Naive thymus-derived CD4-positive, alpha-beta T cell (primary cell): ENCODE measurements around the gene IGFL3. TPM values are rescaled to one million over a fixed set of nuclear protein-coding genes. Genes with fewer than 3 reads are reported as not detected.

Experiments
- ATAC-seq: fragments of 150-1000 bp; cut with Tn5 transposase; 2 replicates; pipeline ENCODE4 v1.10.0; 2021; ENCODE audit warnings: mild to moderate bottlenecking, moderate library complexity
- CTCF ChIA-PET: fragments of 350-600 bp; sonication (Branson Sonifier 250); formaldehyde crosslinking; loops from one replicate; lab custom pipeline; 2021; ENCODE audit warnings: antibody characterized with exemption; lab: Charles Lee
- POLR2A ChIA-PET: fragments of 350-600 bp; sonication (Branson Sonifier 250); formaldehyde crosslinking; loops from one replicate; lab custom pipeline; 2021; ENCODE audit warnings: antibody characterized with exemption, inconsistent platforms; lab: Charles Lee
- DNase-seq, 9 donors: peaks; one replicate each; pipeline versions ENCODE4 v3.0.0 to v3.0.0-alpha.2; 2020 to 2022; ENCODE audit warnings: mixed read lengths in 1 of 9
- H3K27ac ChIP-seq: one replicate; pipeline ENCODE4 v1.7.0; 2013; ENCODE audit warnings: mild to moderate bottlenecking, low read depth, low read length, moderate library complexity
- H3K27me3 ChIP-seq, 2 donors: one replicate each; pipeline ENCODE4 v1.7.0; 2013; ENCODE audit warnings: low read length in 2 of 2, mild to moderate bottlenecking in 2 of 2, moderate library complexity in 2 of 2; ENCODE audit not compliant: control insufficient read depth in 2 of 2, insufficient read depth in 2 of 2
- H3K36me3 ChIP-seq, 3 experiments: 1 replicate in 2 of 3; 2 replicates in 1 of 3; pipeline ENCODE4 v1.7.0; 2013; ENCODE audit warnings: low read length in 3 of 3, mild to moderate bottlenecking in 3 of 3, moderate library complexity in 1 of 3; ENCODE audit not compliant: insufficient read depth in 3 of 3, control insufficient read depth in 2 of 3
- H3K4me1 ChIP-seq, 2 donors: one replicate each; pipeline ENCODE4 v1.7.0; 2013; ENCODE audit warnings: low read length in 2 of 2, mild to moderate bottlenecking in 2 of 2, moderate library complexity in 1 of 2; ENCODE audit not compliant: control insufficient read depth in 2 of 2, insufficient read depth in 2 of 2
- H3K4me3 ChIP-seq: 2 replicates; pipeline ENCODE4 v1.7.0; 2013; ENCODE audit warnings: mild to moderate bottlenecking, low read length
- H3K9me3 ChIP-seq, 3 experiments: 1 replicate in 2 of 3; 2 replicates in 1 of 3; pipeline ENCODE4 v1.7.0; 2013; ENCODE audit warnings: low read length in 3 of 3; ENCODE audit not compliant: control insufficient read depth in 2 of 3
- H3K27ac Mint-ChIP-seq, 9 donors: one replicate each; pipeline ENCODE4 v1.8.0; 2020 to 2022; ENCODE audit warnings: mixed read lengths in 9 of 9, mild to moderate bottlenecking in 8 of 9, moderate library complexity in 5 of 9, inconsistent platforms in 2 of 9
- H3K27me3 Mint-ChIP-seq, 5 donors: one replicate each; pipeline ENCODE4 v1.8.0; 2021 to 2022; ENCODE audit warnings: mixed read lengths in 5 of 5, mild to moderate bottlenecking in 1 of 5
- H3K36me3 Mint-ChIP-seq, 5 donors: one replicate each; pipeline ENCODE4 v1.8.0; 2020 to 2022; ENCODE audit warnings: mixed read lengths in 5 of 5, mild to moderate bottlenecking in 3 of 5, inconsistent platforms in 1 of 5
- H3K4me1 Mint-ChIP-seq, 7 donors: one replicate each; pipeline ENCODE4 v1.8.0; 2020 to 2022; ENCODE audit warnings: mixed read lengths in 7 of 7, mild to moderate bottlenecking in 3 of 7, inconsistent platforms in 1 of 7
- H3K4me3 Mint-ChIP-seq, 10 donors: one replicate each; pipeline ENCODE4 v1.8.0; 2020 to 2022; ENCODE audit warnings: mild to moderate bottlenecking in 10 of 10, mixed read lengths in 10 of 10, moderate library complexity in 6 of 10, inconsistent platforms in 2 of 10
- H3K9me3 Mint-ChIP-seq, 11 donors: one replicate each; pipeline ENCODE4 v1.8.0; 2020 to 2022; ENCODE audit warnings: mixed read lengths in 11 of 11, mild to moderate bottlenecking in 4 of 11, inconsistent platforms in 1 of 11, moderate library complexity in 1 of 11
- intact Hi-C, 2 donors: fragments of 100-400 bp; cut with micrococcal nuclease; formaldehyde crosslinking; loops; one replicate each; pipeline ENCODE4 v1.15.1; 2023
- polyA plus RNA-seq, 2 donors: library from polyadenylated mRNA; unstranded; fragments of 300-500 nt; fragmentation: Illumina TruSeq; gene quantifications; one replicate each; pipeline ENCODE4 v1.2.3, GENCODE V29; 2021
- total RNA-seq, 6 experiments: library from RNA in 5 of 6; stranded (reverse) in 5 of 6; gene quantifications; 1 replicate in 5 of 6; 2 replicates in 1 of 6; pipeline ENCODE4 v1.2.3 and lab custom pipeline; 2021 to 2026

The IGFL3 gene
- total and polyA plus RNA-seq, 7 experiments from 2014 or later, result not detected

DNA sequence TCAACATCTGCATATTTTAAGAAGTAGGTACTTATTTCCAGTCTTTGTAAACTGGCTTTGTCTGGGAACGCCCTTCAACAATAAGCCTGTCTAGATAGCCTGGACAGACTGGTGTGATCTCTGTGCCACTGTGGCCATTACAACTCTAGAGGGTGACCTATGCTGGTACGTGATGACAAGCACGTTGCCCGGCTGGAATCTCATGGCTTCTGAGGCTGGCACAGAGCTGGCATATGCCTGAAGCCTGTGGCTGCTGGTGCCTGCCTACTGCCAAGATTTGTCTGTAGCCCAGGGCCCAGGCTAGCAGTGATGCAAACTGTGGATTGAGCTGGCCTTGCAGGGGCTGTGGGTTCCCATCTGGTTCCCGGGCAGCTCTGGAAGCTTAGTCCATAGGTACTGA lies 34.0 kb downstream of the IGFL3 start:
- H3K36me3 Mint-ChIP-seq, result peaks cover 0 to 15% (median 5%) of the 10 kb centered on the region in 5 donors
- Histone ChIP-seq H3K36me3 (no peaks in the 10 kb centered on the region), H3K9me3 (peaks cover 0 to 31% (median 3%) of the 10 kb centered on the region in 3 experiments), H3K4me1 (no peaks in the 10 kb centered on the region), H3K4me3 (no peak overlapping the region), H3K27me3 (peaks cover 0 to 4% of the 10 kb centered on the region in 2 donors), H3K27ac (no peak overlapping the region)
- DNase-seq, result no peak
- H3K4me3 Mint-ChIP-seq, result no peak overlapping the region
- peaks cover 13 to 58% (median 33%) of the 10 kb centered on the region in 11 donors for H3K9me3 Mint-ChIP-seq
- ChIA-PET CTCF (no interaction called here), POLR2A (no interaction called here)
- intact Hi-C loops, result no loop called here
- peaks cover 34 to 47% (median 38%) of the 10 kb centered on the region in 5 donors for H3K27me3 Mint-ChIP-seq
- no peak overlapping the region for H3K27ac Mint-ChIP-seq
- ATAC-seq, result no peak
- H3K4me1 Mint-ChIP-seq, result no peaks in the 10 kb centered on the region

GRCh38 chr19:46089432-46089831 lies 35.1 kb downstream of the IGFL3 start:
- H3K36me3 Mint-ChIP-seq, result peaks cover 0 to 25% (median 5%) of the 10 kb centered on the region in 5 donors
- ATAC-seq, result no peak
- Histone ChIP-seq H3K9me3 (peaks cover 0 to 40% (median 3%) of the 10 kb centered on the region in 3 experiments), H3K4me1 (no peaks in the 10 kb centered on the region), H3K36me3 (no peaks in the 10 kb centered on the region), H3K27ac (no peak overlapping the region), H3K4me3 (no peak overlapping the region), H3K27me3 (peaks cover 0 to 4% of the 10 kb centered on the region in 2 donors)
- intact Hi-C loops, result no loop called here
- ChIA-PET POLR2A (no interaction called here), CTCF (no interaction called here)
- H3K4me1 Mint-ChIP-seq, result no peaks in the 10 kb centered on the region
- H3K27ac Mint-ChIP-seq, result no peak overlapping the region
- peaks cover 35 to 51% (median 42%) of the 10 kb centered on the region in 5 donors for H3K27me3 Mint-ChIP-seq
- peaks cover 16 to 68% (median 43%) of the 10 kb centered on the region in 11 donors for H3K9me3 Mint-ChIP-seq
- no peak overlapping the region for H3K4me3 Mint-ChIP-seq
- DNase-seq, result no peak

DNA sequence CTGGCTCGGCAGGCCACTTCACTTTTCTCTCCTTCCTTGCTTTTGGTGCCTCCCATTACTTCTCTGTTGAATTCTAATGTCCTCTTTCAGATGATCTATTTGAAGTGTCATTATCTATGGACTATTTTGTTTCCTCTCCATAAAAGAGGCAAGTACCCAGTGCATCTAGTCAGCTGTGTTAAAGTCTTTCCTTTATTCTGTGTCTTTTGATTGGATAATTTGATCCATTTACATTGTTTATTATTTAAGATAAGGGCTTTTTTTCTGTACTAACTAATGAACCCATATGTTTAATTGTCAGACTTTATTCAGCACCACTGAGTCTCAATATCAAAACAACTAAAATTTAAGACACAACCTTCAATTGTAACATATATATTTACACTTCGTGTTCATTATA lies 36.4 kb downstream of the IGFL3 start:
- H3K36me3 Mint-ChIP-seq, result peaks cover 3 to 31% (median 5%) of the 10 kb centered on the region in 5 donors
- peaks cover 0 to 4% of the 10 kb centered on the region in 2 donors for H3K27me3 ChIP-seq
- H3K4me3 ChIP-seq, result no peak overlapping the region
- ChIA-PET POLR2A (no interaction called here), CTCF (no interaction called here)
- H3K9me3 Mint-ChIP-seq, result peaks cover 16 to 81% (median 43%) of the 10 kb centered on the region in 11 donors
- no peak overlapping the region for H3K27ac Mint-ChIP-seq
- no peak for ATAC-seq
- H3K9me3 ChIP-seq, result peaks cover 0 to 40% (median 3%) of the 10 kb centered on the region in 3 experiments
- no peak overlapping the region for H3K27ac ChIP-seq
- intact Hi-C loops, result no loop called here
- DNase-seq, result no peak
- H3K4me1 ChIP-seq, result no peaks in the 10 kb centered on the region
- no peaks in the 10 kb centered on the region for H3K4me1 Mint-ChIP-seq
- H3K4me3 Mint-ChIP-seq, result no peak overlapping the region
- H3K36me3 ChIP-seq, result no peaks in the 10 kb centered on the region
- H3K27me3 Mint-ChIP-seq, result peaks cover 37 to 57% (median 50%) of the 10 kb centered on the region in 5 donors

DNA sequence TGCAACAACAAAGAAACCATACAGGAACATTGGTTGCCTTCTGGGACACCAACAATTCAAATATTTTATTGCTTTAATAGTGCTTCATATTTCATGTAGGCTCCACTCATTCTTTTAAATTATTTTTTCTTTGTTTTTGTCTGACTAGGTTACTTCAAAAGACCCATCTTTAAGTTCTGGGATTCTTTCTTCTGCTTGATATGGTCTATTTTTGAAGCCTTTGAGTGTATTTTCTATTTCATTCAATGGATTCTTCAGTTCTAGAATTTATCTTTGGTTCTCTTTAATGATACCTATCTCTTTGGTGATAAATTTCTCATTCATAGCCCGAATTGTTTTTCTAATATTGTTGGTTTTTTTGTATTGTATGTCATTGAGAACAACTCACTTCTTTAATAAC lies 38.6 kb downstream of the IGFL3 start:
- DNase-seq (no peak), ATAC-seq (no peak)
- CTCF ChIA-PET, result no interaction called here
- Mint-ChIP-seq H3K9me3 (peaks cover 15 to 83% (median 45%) of the 10 kb centered on the region in 11 donors), H3K4me1 (no peaks in the 10 kb centered on the region), H3K36me3 (peaks cover 3 to 29% (median 5%) of the 10 kb centered on the region in 5 donors), H3K27ac (no peak overlapping the region), H3K27me3 (peaks cover 48 to 73% (median 64%) of the 10 kb centered on the region in 5 donors), H3K4me3 (no peak overlapping the region)
- intact Hi-C loops, result no loop called here
- H3K9me3 ChIP-seq, result peaks cover 0 to 40% (median 3%) of the 10 kb centered on the region in 3 experiments
- H3K27ac ChIP-seq, result no peak overlapping the region
- H3K4me1 ChIP-seq, result no peaks in the 10 kb centered on the region
- peaks cover 0 to 4% of the 10 kb centered on the region in 2 donors for H3K27me3 ChIP-seq
- POLR2A ChIA-PET, result no interaction called here
- H3K36me3 ChIP-seq, result no peaks in the 10 kb centered on the region
- H3K4me3 ChIP-seq, result no peak overlapping the region

DNA sequence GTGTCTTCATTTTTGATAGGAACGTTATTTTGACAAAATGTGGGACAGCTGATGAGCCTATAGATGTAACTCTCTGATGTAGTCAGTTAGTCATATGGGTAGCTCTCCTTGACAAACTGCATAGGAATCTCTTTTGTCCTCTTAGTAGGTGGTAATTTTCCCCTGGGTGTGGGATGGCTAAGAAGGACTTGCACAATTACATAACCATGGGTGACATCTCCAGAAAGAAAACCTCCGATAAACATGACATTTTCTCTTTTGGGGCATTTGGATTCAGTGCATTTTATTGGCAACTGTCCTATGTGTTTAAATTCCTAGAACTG lies 41.8 kb downstream of the IGFL3 start:
- DNase-seq (no peak), ATAC-seq (no peak)
- H3K4me3 Mint-ChIP-seq, result no peak overlapping the region
- CTCF ChIA-PET, result interaction anchor here (0.6 kb wide), 1 partner anchor 741 kb away, joined by 4 read pairs; no protein-coding TSS in a partner anchor
- peaks cover 0 to 9% of the 10 kb centered on the region in 2 donors for H3K27me3 ChIP-seq
- no peak overlapping the region for H3K27ac ChIP-seq
- no peak overlapping the region for H3K4me3 ChIP-seq
- peaks cover 3 to 18% (median 5%) of the 10 kb centered on the region in 5 donors for H3K36me3 Mint-ChIP-seq
- H3K36me3 ChIP-seq, result no peaks in the 10 kb centered on the region
- H3K9me3 Mint-ChIP-seq, result peaks cover 13 to 80% (median 33%) of the 10 kb centered on the region in 11 donors
- POLR2A ChIA-PET, result no interaction called here
- peaks cover 0 to 39% (median 3%) of the 10 kb centered on the region in 3 experiments for H3K9me3 ChIP-seq
- H3K4me1 Mint-ChIP-seq, result peaks cover 0 to 4% (median 1%) of the 10 kb centered on the region in 7 donors
- intact Hi-C loops, result loop anchor here in 1 of 2 donors (1.0 kb wide), 2 partner anchors 107 to 183 kb away; no protein-coding TSS in a partner anchor
- peaks cover 56 to 82% (median 68%) of the 10 kb centered on the region in 5 donors for H3K27me3 Mint-ChIP-seq
- H3K27ac Mint-ChIP-seq, result no peak overlapping the region
- no peaks in the 10 kb centered on the region for H3K4me1 ChIP-seq

- Mint-ChIP-seq H3K4me3 (no peak overlapping the region), H3K27me3 (peaks cover 61 to 86% (median 71%) of the 10 kb centered on the region in 5 donors), H3K9me3 (peaks cover 12 to 77% (median 32%) of the 10 kb centered on the region in 11 donors), H3K36me3 (peaks cover 3 to 18% (median 5%) of the 10 kb centered on the region in 5 donors), H3K4me1 (peaks cover 0 to 9% (median 4%) of the 10 kb centered on the region in 7 donors), H3K27ac (no peak overlapping the region)
- H3K27me3 ChIP-seq, result peaks cover 0 to 12% of the 10 kb centered on the region in 2 donors
- ChIA-PET POLR2A (no interaction called here), CTCF (interaction anchor here (0.6 kb wide), 1 partner anchor 741 kb away, joined by 4 read pairs; no protein-coding TSS in a partner anchor)
- H3K36me3 ChIP-seq, result no peaks in the 10 kb centered on the region
- H3K9me3 ChIP-seq, result peaks cover 0 to 33% (median 0%) of the 10 kb centered on the region in 3 experiments
- no peaks in the 10 kb centered on the region for H3K4me1 ChIP-seq
- H3K27ac ChIP-seq, result no peak overlapping the region
- H3K4me3 ChIP-seq, result no peak overlapping the region
- ATAC-seq, result no peak
- intact Hi-C loops, result loop anchor here in 1 of 2 donors (1.0 kb wide), 2 partner anchors 107 to 183 kb away; no protein-coding TSS in a partner anchor
- DNase-seq, result peak in 2 of 9 donors; percentile 7 to 19
Observed at GRCh38 chr19:46081928-46082727, 42.4 kb downstream of the IGFL3 start.
